ENCODE measurements around the gene CTNND2.

GRCh38 chr5:11540112-11540511, 364.1 kb downstream of the CTNND2 start:
- TF ChIP-seq EP300 (conservative IDR thresholded peaks at IDR 0.05; ENCODE audit: poor library complexity, severe bottlenecking) (no peak), RAD21 (conservative IDR thresholded peaks at IDR 0.05) (no peak), CTCF (IDR thresholded peaks at IDR 0.05; ENCODE audit: poor library complexity, severe bottlenecking) (no peak), EZH2 (IDR thresholded peaks at IDR 0.05; ENCODE audit: borderline replicate concordance, insufficient read depth, low read length, poor library complexity, severe bottlenecking) (no peak), POLR2AphosphoS5 (IDR thresholded peaks at IDR 0.05) (no peak)
